Endothelial cell (in vitro differentiated cells): ENCODE measurements around the gene SPRR2B. TPM values are rescaled to one million over a fixed set of nuclear protein-coding genes. Genes with fewer than 3 reads are reported as not detected.
"Not testable (repeated sequence)": the region's sequence is repeated elsewhere in the genome, so short reads cannot be mapped to it uniquely, and the experiment has no call there.

Experiments
- DNase-seq: peaks from one replicate; pipeline ENCODE4 v3.0.0; 2021; ENCODE audit warnings: low spot score
- H3K27ac Mint-ChIP-seq: one replicate; pipeline ENCODE4 v1.8.0; 2021; ENCODE audit warnings: mixed read lengths, inconsistent platforms; ENCODE audit not compliant: unreplicated experiment
- H3K27me3 Mint-ChIP-seq: one replicate; pipeline ENCODE4 v1.8.0; 2021; ENCODE audit warnings: mild to moderate bottlenecking, moderate library complexity, mixed read lengths, inconsistent platforms; ENCODE audit not compliant: unreplicated experiment
- H3K36me3 Mint-ChIP-seq: one replicate; pipeline ENCODE4 v1.8.0; 2021; ENCODE audit warnings: mild to moderate bottlenecking, low read depth, mixed read lengths, inconsistent platforms; ENCODE audit not compliant: unreplicated experiment
- H3K4me1 Mint-ChIP-seq: one replicate; pipeline ENCODE4 v1.8.0; 2021; ENCODE audit warnings: mild to moderate bottlenecking, mixed read lengths, inconsistent platforms; ENCODE audit not compliant: unreplicated experiment
- H3K4me3 Mint-ChIP-seq: one replicate; pipeline ENCODE4 v1.8.0; 2021; ENCODE audit warnings: mild to moderate bottlenecking, mixed read lengths, inconsistent platforms; ENCODE audit not compliant: unreplicated experiment
- H3K9me3 Mint-ChIP-seq: one replicate; pipeline ENCODE4 v1.8.0; 2021; ENCODE audit warnings: mixed read lengths, inconsistent platforms; ENCODE audit not compliant: unreplicated experiment
- long read RNA-seq: library from polyadenylated mRNA; unstranded; transcript quantifications from one replicate; pipeline ENCODE4 v2.0.0, GENCODE V29; 2020; ENCODE audit not compliant: unreplicated experiment
- total RNA-seq: library from RNA; stranded (reverse); fragmentation: NEBNext Ultra II Directional; extraction: Animal tissue kit (Norgen Biotek cat#: 25700); gene quantifications from one replicate; pipeline ENCODE4 v1.2.1, GENCODE V29; 2021; ENCODE audit not compliant: unreplicated experiment
- TF ChIP-seq, protein P1 (sequence below): fragments of 200-600 bp; sonication (generic); IDR thresholded peaks from one replicate; pipeline ENCODE4 v1.5.0; 2021; ENCODE audit warnings: antibody characterized with exemption; ENCODE audit not compliant: unreplicated experiment

SPRR2B gene
- total RNA-seq = not detected
- long read RNA-seq = 0 reads

DNA sequence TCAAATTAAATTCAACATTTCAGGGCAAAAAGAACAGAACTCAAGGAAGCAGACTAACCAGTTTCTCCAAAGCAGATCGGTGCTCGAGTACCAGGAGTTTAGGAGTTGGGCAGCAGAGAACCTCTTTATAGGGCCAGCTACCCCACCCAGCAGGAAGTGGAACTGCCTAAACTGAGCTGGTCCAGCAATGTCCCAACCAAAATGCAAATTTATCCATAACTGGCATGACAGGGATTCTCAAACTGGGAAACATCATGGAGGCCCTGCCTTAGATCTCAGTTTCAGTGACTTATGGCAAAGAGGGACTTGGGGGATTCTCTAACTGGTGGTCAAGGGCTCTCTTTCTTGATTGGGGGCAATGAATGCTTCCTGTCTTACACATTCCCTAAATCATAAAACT is at the start of gene SPRR2B:
Gene SPRR2B, minus strand, starts transcription at position 101 of the 400 bp plus-strand sequence. CDS start 772 bp downstream, outside the sequence.
- no peak for DNase-seq
- Mint-ChIP-seq H3K27ac (no peak within 1 kb of the TSS), H3K36me3 (no peaks in the 10 kb centered on the region), H3K4me1 (no peaks in the 10 kb centered on the region), H3K27me3 (peaks cover 2% of the 10 kb centered on the region), H3K4me3 (no peak within 1 kb of the TSS), H3K9me3 (no peaks in the 10 kb centered on the region)
- TF ChIP-seq, protein P1, sequence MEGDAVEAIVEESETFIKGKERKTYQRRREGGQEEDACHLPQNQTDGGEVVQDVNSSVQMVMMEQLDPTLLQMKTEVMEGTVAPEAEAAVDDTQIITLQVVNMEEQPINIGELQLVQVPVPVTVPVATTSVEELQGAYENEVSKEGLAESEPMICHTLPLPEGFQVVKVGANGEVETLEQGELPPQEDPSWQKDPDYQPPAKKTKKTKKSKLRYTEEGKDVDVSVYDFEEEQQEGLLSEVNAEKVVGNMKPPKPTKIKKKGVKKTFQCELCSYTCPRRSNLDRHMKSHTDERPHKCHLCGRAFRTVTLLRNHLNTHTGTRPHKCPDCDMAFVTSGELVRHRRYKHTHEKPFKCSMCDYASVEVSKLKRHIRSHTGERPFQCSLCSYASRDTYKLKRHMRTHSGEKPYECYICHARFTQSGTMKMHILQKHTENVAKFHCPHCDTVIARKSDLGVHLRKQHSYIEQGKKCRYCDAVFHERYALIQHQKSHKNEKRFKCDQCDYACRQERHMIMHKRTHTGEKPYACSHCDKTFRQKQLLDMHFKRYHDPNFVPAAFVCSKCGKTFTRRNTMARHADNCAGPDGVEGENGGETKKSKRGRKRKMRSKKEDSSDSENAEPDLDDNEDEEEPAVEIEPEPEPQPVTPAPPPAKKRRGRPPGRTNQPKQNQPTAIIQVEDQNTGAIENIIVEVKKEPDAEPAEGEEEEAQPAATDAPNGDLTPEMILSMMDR = no peak

DNA sequence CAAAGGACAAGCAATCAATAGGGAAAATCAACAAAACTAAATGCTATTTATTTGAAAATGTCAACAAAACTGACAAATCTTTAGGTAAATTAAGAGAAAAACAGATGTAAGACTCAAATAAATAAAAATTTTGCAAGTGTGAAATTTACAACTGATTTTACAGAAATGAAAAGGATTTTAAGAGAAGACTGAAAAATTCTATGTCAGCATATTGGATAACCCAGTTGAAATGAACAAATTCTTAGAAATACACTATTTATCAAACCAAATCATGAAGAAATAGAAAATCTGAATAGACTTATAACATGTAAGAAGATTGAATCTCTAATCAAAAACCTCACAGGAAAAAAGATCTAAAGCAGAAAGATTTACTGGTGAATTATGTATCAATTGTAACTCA is 49.5 kb upstream of the SPRR2B start:
- Mint-ChIP-seq H3K4me1 (peaks cover 9% of the 10 kb centered on the region), H3K9me3 (no peaks in the 10 kb centered on the region), H3K4me3 (no peak overlapping the region), H3K27me3 (no peaks in the 10 kb centered on the region), H3K36me3 (no peaks in the 10 kb centered on the region), H3K27ac (no peak overlapping the region)
- TF ChIP-seq, protein P1 = no peak
- no peak for DNase-seq

DNA sequence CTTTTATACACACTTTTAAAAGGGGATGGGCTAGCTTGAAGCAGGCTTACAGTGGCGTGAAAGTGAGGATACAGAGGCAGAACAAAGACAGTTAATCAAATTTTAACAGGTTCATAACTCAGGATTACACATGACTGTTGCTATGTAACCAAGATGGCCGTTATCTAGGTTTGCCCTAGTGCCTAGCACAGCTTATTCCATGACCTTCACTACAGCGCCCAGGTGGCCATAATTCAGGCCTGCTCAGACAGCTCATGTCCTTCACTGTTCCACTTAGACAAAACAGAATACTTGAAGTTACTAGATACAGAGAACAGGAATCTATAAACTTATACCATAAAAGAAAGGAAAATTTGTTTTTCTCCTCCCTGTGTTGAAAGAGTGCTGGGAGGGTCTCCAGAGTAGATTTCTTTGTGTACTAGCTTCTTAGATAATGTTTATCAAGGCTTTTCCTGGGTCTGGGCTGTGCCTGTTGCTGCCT is 48.1 kb upstream of the SPRR2B start:
- Mint-ChIP-seq H3K9me3 (no peaks in the 10 kb centered on the region), H3K4me3 (no peak overlapping the region), H3K27me3 (no peaks in the 10 kb centered on the region), H3K4me1 (peaks cover 17% of the 10 kb centered on the region), H3K27ac (no peak overlapping the region), H3K36me3 (no peaks in the 10 kb centered on the region)
- TF ChIP-seq, protein P1 = no peak
- DNase-seq = no peak

DNA sequence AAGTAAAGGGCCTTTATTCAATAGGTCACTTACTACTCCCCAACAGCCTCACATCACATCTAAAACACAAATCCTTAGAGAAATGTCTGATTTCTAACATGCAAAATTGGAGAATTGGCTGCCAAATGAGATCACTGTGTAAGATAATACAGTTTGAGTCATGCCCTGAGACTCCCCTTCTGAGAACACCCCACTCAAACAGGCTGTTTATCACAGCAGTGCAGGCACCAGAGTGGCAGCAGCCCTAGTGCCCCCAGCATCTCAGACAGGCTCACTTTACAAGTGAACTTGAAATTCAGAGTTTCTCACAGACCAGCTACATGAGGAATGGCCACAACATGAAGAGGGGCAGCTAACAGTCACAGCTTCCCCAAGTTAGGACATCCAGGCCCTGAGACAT is 43.9 kb upstream of the SPRR2B start:
- H3K36me3 Mint-ChIP-seq, DNase-seq, H3K4me1 Mint-ChIP-seq, H3K27me3 Mint-ChIP-seq, H3K4me3 Mint-ChIP-seq, H3K27ac Mint-ChIP-seq, H3K9me3 Mint-ChIP-seq: not testable (repeated sequence)

DNA sequence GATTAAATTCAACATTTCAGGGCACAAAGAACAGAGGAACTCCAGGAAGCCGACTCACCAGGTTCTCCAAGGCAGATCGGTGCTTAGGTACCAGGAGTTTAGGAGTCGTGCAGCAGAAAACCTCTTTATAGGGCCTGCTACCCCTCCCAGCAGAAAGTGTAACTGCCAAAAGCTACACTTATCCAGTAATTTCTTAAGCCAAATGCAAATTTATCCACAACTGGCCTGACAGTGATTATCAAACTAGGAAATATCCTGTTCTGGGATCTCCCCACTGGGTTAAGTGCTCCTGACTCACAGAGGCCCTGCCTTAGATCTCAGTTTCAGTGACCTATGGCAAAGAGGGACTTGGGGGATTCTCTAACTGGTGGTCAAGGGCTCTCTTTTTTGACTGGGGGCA is 42.0 kb upstream of the SPRR2B start, which contains the start of gene SPRR2F:
Gene SPRR2F, minus strand, starts transcription at position 101 of the 400 bp plus-strand sequence. CDS start 783 bp downstream, outside the sequence.
- DNase-seq = no peak
- no peak within 1 kb of the TSS for H3K4me3 Mint-ChIP-seq
- no peak within 1 kb of the TSS for H3K27ac Mint-ChIP-seq
- H3K36me3 Mint-ChIP-seq = no peaks in the 10 kb centered on the region
- H3K27me3 Mint-ChIP-seq = peaks cover 3% of the 10 kb centered on the region
- H3K9me3 Mint-ChIP-seq = no peaks in the 10 kb centered on the region
- TF ChIP-seq, protein P1 = no peak
- peaks cover 10% of the 10 kb centered on the region for H3K4me1 Mint-ChIP-seq

DNA sequence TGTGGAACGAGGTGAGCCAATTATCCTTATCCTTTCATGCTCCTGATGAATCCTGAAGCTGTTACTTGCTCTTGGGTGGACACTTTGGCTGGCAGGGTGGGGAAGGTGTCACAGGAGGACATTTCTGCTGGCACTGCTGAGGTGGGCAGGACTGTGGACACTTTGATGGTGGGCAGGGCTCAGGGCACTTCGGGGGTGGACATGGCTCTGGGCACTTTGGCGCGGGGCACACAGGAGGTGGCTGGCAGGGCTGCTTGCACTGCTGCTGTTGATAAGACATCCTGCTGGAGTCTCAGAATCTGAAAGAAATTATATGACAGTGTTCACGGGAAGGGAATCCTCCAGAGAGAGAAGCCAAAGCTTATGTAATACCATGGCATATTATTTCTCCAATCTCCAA is 41.0 kb upstream of the SPRR2B start:
- H3K27ac Mint-ChIP-seq, H3K4me1 Mint-ChIP-seq, H3K27me3 Mint-ChIP-seq, H3K9me3 Mint-ChIP-seq, DNase-seq, H3K36me3 Mint-ChIP-seq, H3K4me3 Mint-ChIP-seq: not testable (repeated sequence)
